SK-N-SH (cell line): ENCODE results near the gene MAP1LC3B. TPM values are rescaled to one million over a fixed set of nuclear protein-coding genes. Genes with fewer than 3 reads are reported as not detected.

Experiments
- CTCF ChIA-PET: fragments of 300-600, 350-600 bp; formaldehyde crosslinking; extraction: SDS; loops from one replicate; lab custom pipeline; 2021; lab: Yijun Ruan, JAX
- POLR2A ChIA-PET: fragments of 350-600 bp; sonication (Branson Sonifier 250); formaldehyde crosslinking; extraction: SDS; loops from one replicate; lab custom pipeline; 2020; ENCODE audit warnings: antibody characterized with exemption, inconsistent platforms; lab: Yijun Ruan, JAX
- DNase-seq: peaks from one replicate; pipeline ENCODE4 v3.0.0; 2012
- H2AFZ ChIP-seq: fragments of 200-600 bp; sonication (generic); 2 replicates; pipeline ENCODE4 v1.8.1; 2016; ENCODE audit warnings: antibody characterized with exemption, mild to moderate bottlenecking, low read depth
- H3F3A ChIP-seq: fragments of 200-600 bp; sonication (generic); replicated peaks from 2 replicates; pipeline ENCODE3; 2016; ENCODE audit warnings: antibody characterized with exemption, mild to moderate bottlenecking; ENCODE audit not compliant: insufficient read depth
- H3K27ac ChIP-seq, 2 experiments: fragments of 200-500 bp in 1 of 2; fragments of 200-600 bp in 1 of 2; sonication (Bioruptor generic) in 1 of 2; sonication (generic), shearing (Covaris generic) in 1 of 2; 2 replicates each; pipeline versions ENCODE4 v1.5.1 to v1.6.1; 2014 to 2016; ENCODE audit warnings: low read depth in 2 of 2, inconsistent platforms in 1 of 2, low read length in 1 of 2, mild to moderate bottlenecking in 1 of 2, mixed read lengths in 1 of 2
- H3K27me3 ChIP-seq: fragments of 200-600 bp; sonication (generic), shearing (Covaris generic); 2 replicates; pipeline ENCODE4 v1.6.1; 2016; ENCODE audit warnings: mixed run types; ENCODE audit not compliant: insufficient read depth
- H3K36me3 ChIP-seq, 2 experiments: fragments of 200-500 bp in 1 of 2; fragments of 200-600 bp in 1 of 2; sonication (Bioruptor generic) in 1 of 2; sonication (generic) in 1 of 2; replicated peaks in 1 of 2; 2 replicates each; pipeline versions ENCODE3 to v1.5.1; 2014 to 2016; ENCODE audit warnings: low read length in 1 of 2, mild to moderate bottlenecking in 1 of 2; ENCODE audit not compliant: insufficient read depth in 2 of 2, control insufficient read depth in 1 of 2
- H3K4me1 ChIP-seq, 2 experiments: fragments of 200-500 bp in 1 of 2; fragments of 200-600 bp in 1 of 2; sonication (Bioruptor generic) in 1 of 2; sonication (generic), shearing (Covaris generic) in 1 of 2; 2 replicates each; pipeline versions ENCODE4 v1.5.1 to v1.6.1; 2014 to 2016; ENCODE audit warnings: low read depth in 1 of 2, low read length in 1 of 2, mixed run types in 1 of 2; ENCODE audit not compliant: insufficient read depth in 2 of 2, control insufficient read depth in 1 of 2
- H3K4me2 ChIP-seq: fragments of 200-600 bp; sonication (generic), shearing (Covaris generic); 2 replicates; pipeline ENCODE4 v1.6.1; 2017; ENCODE audit warnings: mixed run types
- H3K4me3 ChIP-seq, 2 experiments: fragments of 200-500 bp in 1 of 2; fragments of 200-600 bp in 1 of 2; sonication (Bioruptor generic) in 1 of 2; sonication (generic), shearing (Covaris generic) in 1 of 2; 2 replicates each; pipeline versions ENCODE4 v1.5.1 to v1.8.1; 2014 to 2016; ENCODE audit warnings: low read depth in 2 of 2, inconsistent platforms in 1 of 2, low read length in 1 of 2, mild to moderate bottlenecking in 1 of 2, mixed read lengths in 1 of 2, moderate library complexity in 1 of 2
- H3K79me2 ChIP-seq: fragments of 200-600 bp; sonication (generic); 2 replicates; pipeline ENCODE4 v1.8.1; 2017; ENCODE audit warnings: mild to moderate bottlenecking; ENCODE audit not compliant: insufficient read depth
- H3K9ac ChIP-seq: fragments of 200-600 bp; sonication (generic); 2 replicates; pipeline ENCODE4 v1.6.1; 2017; ENCODE audit warnings: mixed run types
- H3K9me2 ChIP-seq: fragments of 200-600 bp; sonication (generic); 2 replicates; pipeline ENCODE4 v1.6.1; 2017; ENCODE audit warnings: mixed run types
- H3K9me3 ChIP-seq: fragments of 200-600 bp; sonication (generic); 2 replicates; pipeline ENCODE4 v1.6.1; 2017; ENCODE audit warnings: mixed run types, mild to moderate bottlenecking, moderate library complexity
- H4K20me1 ChIP-seq: fragments of 200-600 bp; sonication (generic); 2 replicates; pipeline ENCODE4 v1.6.1; 2017; ENCODE audit warnings: mild to moderate bottlenecking, mixed run types; ENCODE audit not compliant: insufficient read depth
- CHD2 ChIP-seq: fragments of 150-350 bp; IDR thresholded peaks from 2 replicates; pipeline ENCODE4 v1.6.1; 2018; ENCODE audit warnings: low read length; ENCODE audit not compliant: partially characterized antibody
- EP300 ChIP-seq, 2 experiments: IDR thresholded peaks; 2 replicates each; pipeline versions ENCODE4 v1.4.0 to v1.6.1; 2012; ENCODE audit warnings: borderline replicate concordance in 1 of 2, low read depth in 1 of 2, low read length in 1 of 2
- FOSL2 ChIP-seq: IDR thresholded peaks from 2 replicates; pipeline ENCODE4 v1.4.0; 2012; ENCODE audit warnings: low read depth, mild to moderate bottlenecking, moderate library complexity, borderline replicate concordance
- FOXJ3 ChIP-seq: sonication (generic); formaldehyde crosslinking; IDR thresholded peaks from 2 replicates; pipeline ENCODE4 v1.5.1; 2020; ENCODE audit warnings: mild to moderate bottlenecking, missing genetic modification reagents
- GATA2 ChIP-seq: sonication (generic); formaldehyde crosslinking; IDR thresholded peaks from 2 replicates; pipeline ENCODE4 v1.5.0; 2020; ENCODE audit warnings: mild to moderate bottlenecking, missing genetic modification reagents
- JUND ChIP-seq: IDR thresholded peaks from 2 replicates; pipeline ENCODE4 v1.4.0; 2012
- TAF1 ChIP-seq: IDR thresholded peaks from 2 replicates; pipeline ENCODE4 v1.6.1; 2012; ENCODE audit warnings: low read depth, mild to moderate bottlenecking, low read length, moderate library complexity, borderline replicate concordance
- TCF12 ChIP-seq: IDR thresholded peaks from 2 replicates; pipeline ENCODE4 v1.4.0; 2012
- USF1 ChIP-seq: IDR thresholded peaks from 2 replicates; pipeline ENCODE4 v1.4.0; 2012; ENCODE audit warnings: low read depth, borderline replicate concordance
- USF2 ChIP-seq: fragments of 150-350 bp; IDR thresholded peaks from 2 replicates; pipeline ENCODE4 v1.6.1; 2017; ENCODE audit warnings: antibody characterized with exemption, low read length, low read depth, borderline replicate concordance
- WGBS: methylation state at CpG from one replicate; pipeline ENCODE4 v1.1.6; 2017; ENCODE audit warnings: low lambda C conversion rate; 5-methylcytosine and 5-hydroxymethylcytosine counted together
- polyA plus RNA-seq, 3 experiments: library from polyadenylated mRNA; depleted of rRNA; stranded (reverse); fragments of >200 nt; gene quantifications; 2 replicates each; pipeline ENCODE4 v1.2.3, GENCODE V29; 2012
- TF ChIP-seq, protein P1 (sequence below): IDR thresholded peaks from 2 replicates; pipeline ENCODE4 v1.4.0; 2012; ENCODE audit warnings: low read depth, borderline replicate concordance

Gene MAP1LC3B
- polyA plus RNA-seq, 1 of the 3 experiments (the other 2 are of a cell fraction) = 33.7 TPM

GRCh38 chr16:87382023-87382785, 9.9 kb upstream of the MAP1LC3B start:
- H3K27ac ChIP-seq = peak overlapping the region in 1 of 2 experiments; percentile 84; a peak in 2 of 4 replicates

More at GRCh38 chr16:87382023-87382785, 9.9 kb upstream of the MAP1LC3B start:
- Histone ChIP-seq H3K9me2 (no peaks in the 10 kb centered on the region), H3K79me2 (peaks cover 65% of the 10 kb centered on the region), H3K36me3 (no peaks in the 10 kb centered on the region), H3K9ac (peak overlapping the region; percentile 67), H2AFZ (peak overlapping the region; percentile 58; the same call in 1 of the 2 replicates), H3K4me3 (peak overlapping the region; percentile 65 to 80), H3K4me1 (peaks cover 7 to 10% of the 10 kb centered on the region in 2 experiments; a peak in 3 of 4 replicates), H3K4me2 (peak overlapping the region; percentile 93), H3K9me3 (no peaks in the 10 kb centered on the region), H4K20me1 (peaks cover 29% of the 10 kb centered on the region), H3K27me3 (no peaks in the 10 kb centered on the region), H3F3A (peaks cover 12% of the 10 kb centered on the region)
- WGBS = 24% methylated on average over 15 of the region's 17 CpGs
- ChIA-PET CTCF (interaction anchor here (0.9 to 4.4 kb wide), 7 partner anchors 10 to 65 kb away, joined by 3 to 36 read pairs (median 4); partner anchors contain the start of gene C16orf95), POLR2A (no interaction called here)
- no peak for TF ChIP-seq USF2
- TF ChIP-seq TCF12 = no peak
- TF ChIP-seq TAF1 = no peak
- no peak for TF ChIP-seq CHD2
- no peak for TF ChIP-seq JUND
- TF ChIP-seq EP300 (IDR thresholded peaks at IDR 0.05; ENCODE audit: borderline replicate concordance in 1 of 2, low read depth in 1 of 2, low read length in 1 of 2) = no peak
- no peak for TF ChIP-seq USF1
- TF ChIP-seq GATA2 (CRISPR knock-in tag) = no peak
- TF ChIP-seq, protein P1, sequence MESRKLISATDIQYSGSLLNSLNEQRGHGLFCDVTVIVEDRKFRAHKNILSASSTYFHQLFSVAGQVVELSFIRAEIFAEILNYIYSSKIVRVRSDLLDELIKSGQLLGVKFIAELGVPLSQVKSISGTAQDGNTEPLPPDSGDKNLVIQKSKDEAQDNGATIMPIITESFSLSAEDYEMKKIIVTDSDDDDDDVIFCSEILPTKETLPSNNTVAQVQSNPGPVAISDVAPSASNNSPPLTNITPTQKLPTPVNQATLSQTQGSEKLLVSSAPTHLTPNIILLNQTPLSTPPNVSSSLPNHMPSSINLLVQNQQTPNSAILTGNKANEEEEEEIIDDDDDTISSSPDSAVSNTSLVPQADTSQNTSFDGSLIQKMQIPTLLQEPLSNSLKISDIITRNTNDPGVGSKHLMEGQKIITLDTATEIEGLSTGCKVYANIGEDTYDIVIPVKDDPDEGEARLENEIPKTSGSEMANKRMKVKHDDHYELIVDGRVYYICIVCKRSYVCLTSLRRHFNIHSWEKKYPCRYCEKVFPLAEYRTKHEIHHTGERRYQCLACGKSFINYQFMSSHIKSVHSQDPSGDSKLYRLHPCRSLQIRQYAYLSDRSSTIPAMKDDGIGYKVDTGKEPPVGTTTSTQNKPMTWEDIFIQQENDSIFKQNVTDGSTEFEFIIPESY = no peak
- TF ChIP-seq FOXJ3 = no peak
- TF ChIP-seq FOSL2 = no peak
- no peak for DNase-seq
